ENCODE measurements around the gene SORT1. TPM values are rescaled to one million over a fixed set of nuclear protein-coding genes. Genes with fewer than 3 reads are reported as not detected.

The SORT1 gene
- total and polyA plus RNA-seq, 2 of the 13 experiments (the other 11 are each of a cell fraction or from before 2014, with no cell fraction given) = 32.4 to 93.0 TPM

GRCh38 chr1:109367626-109368025 lies 30.1 kb downstream of the SORT1 start:
- BruUV-seq (replicated peaks) = no TSS peak
- Histone ChIP-seq H3K4me3 (replicated peaks in 1 of 3; ENCODE audit: insufficient read depth in 1 of 3, low read depth in 2 of 3, low read length in 3 of 3) (no peak overlapping the region), H4K20me1 (ENCODE audit: insufficient read depth, low read length) (0 out of 2 replicates have a peak, but pooled peaks cover 3% of the 10 kb centered on the region), H3K79me2 (ENCODE audit: insufficient read depth, low read length) (peaks cover 40% of the 10 kb centered on the region), H2AFZ (ENCODE audit: low read length) (no peak overlapping the region), H3K36me3 (replicated peaks in 1 of 2; ENCODE audit: control insufficient read depth in 1 of 2, insufficient read depth in 2 of 2, low read length in 2 of 2) (peaks cover 14 to 49% of the 10 kb centered on the region in 2 experiments), H3K27me3 (ENCODE audit: control insufficient read depth in 1 of 2, insufficient read depth in 2 of 2, low read length in 2 of 2) (no peaks in the 10 kb centered on the region), H3K9me3 (ENCODE audit: low read length) (no peaks in the 10 kb centered on the region), H3K4me2 (ENCODE audit: low read depth, low read length) (no peak overlapping the region), H3K4me1 (ENCODE audit: insufficient read depth, low read length) (peaks cover 48% of the 10 kb centered on the region), H3K27ac (ENCODE audit: extremely low read length, insufficient read depth, low read length) (no peak overlapping the region), H3K9ac (ENCODE audit: insufficient read depth, low read depth, low read length) (no peak overlapping the region)
- TF ChIP-seq CHD4 (IDR thresholded peaks at IDR 0.05; ENCODE audit: borderline replicate concordance, low read length) (no peak), ZNF768 (CRISPR knock-in tag; IDR thresholded peaks at IDR 0.05) (no peak), ZNF317 (CRISPR knock-in tag; IDR thresholded peaks at IDR 0.05) (no peak), ZNF703 (CRISPR knock-in tag; IDR thresholded peaks at IDR 0.05; ENCODE audit: borderline replicate concordance) (no peak)
- 97% methylated on average over 3 of the region's 3 CpGs for WGBS (ENCODE audit: low lambda C conversion rate)
- in situ Hi-C loops (cut with HindIII; ENCODE audit: extremely low pct_ligation_motif_present, low pct_unique_long_range_greater_than_20kb) = no loop called here
- ChIA-PET POLR2A (no interaction called here), CTCF (ENCODE audit: low intra/inter-chr PET ratio, low total read pairs) (no interaction called here)
- intact Hi-C loops (cut with micrococcal nuclease; ENCODE audit: unreplicated experiment) = no loop called here
- ATAC-seq (no peak), DNase-seq (ENCODE audit: low spot score) (no peak), FAIRE-seq (no peak)

- BruUV-seq (replicated peaks) = no TSS peak
- Histone ChIP-seq H3K4me1 (ENCODE audit: insufficient read depth, low read length) (peaks cover 39% of the 10 kb centered on the region), H3K27ac (ENCODE audit: extremely low read length, insufficient read depth, low read length) (no peak overlapping the region), H3K4me3 (replicated peaks in 1 of 3; ENCODE audit: insufficient read depth in 1 of 3, low read depth in 2 of 3, low read length in 3 of 3) (no peak overlapping the region), H3K27me3 (ENCODE audit: control insufficient read depth in 1 of 2, insufficient read depth in 2 of 2, low read length in 2 of 2) (no peaks in the 10 kb centered on the region), H3K79me2 (ENCODE audit: insufficient read depth, low read length) (peaks cover 23% of the 10 kb centered on the region), H2AFZ (ENCODE audit: low read length) (no peak overlapping the region), H4K20me1 (ENCODE audit: insufficient read depth, low read length) (0 out of 2 replicates have a peak, but pooled peaks cover 2% of the 10 kb centered on the region), H3K9ac (ENCODE audit: insufficient read depth, low read depth, low read length) (no peak overlapping the region), H3K4me2 (ENCODE audit: low read depth, low read length) (no peak overlapping the region), H3K36me3 (replicated peaks in 1 of 2; ENCODE audit: control insufficient read depth in 1 of 2, insufficient read depth in 2 of 2, low read length in 2 of 2) (peaks cover 14 to 49% of the 10 kb centered on the region in 2 experiments), H3K9me3 (ENCODE audit: low read length) (no peaks in the 10 kb centered on the region)
- FAIRE-seq = peak; percentile 32
- peak; percentile 77 for DNase-seq (ENCODE audit: low spot score)
- 54% methylated on average over 2 of the region's 2 CpGs for WGBS (ENCODE audit: low lambda C conversion rate)
- ChIA-PET CTCF (ENCODE audit: low intra/inter-chr PET ratio, low total read pairs) (no interaction called here), POLR2A (no interaction called here)
- intact Hi-C loops (cut with micrococcal nuclease; ENCODE audit: unreplicated experiment) = no loop called here
- ATAC-seq = peak; percentile 89
- in situ Hi-C loops (cut with HindIII; ENCODE audit: extremely low pct_ligation_motif_present, low pct_unique_long_range_greater_than_20kb) = no loop called here
- TF ChIP-seq HMG20B (CRISPR knock-in tag; conservative IDR thresholded peaks at IDR 0.05) (no peak), ZBTB25 (CRISPR knock-in tag; IDR thresholded peaks at IDR 0.05) (no peak), PTBP1 (IDR thresholded peaks at IDR 0.05; ENCODE audit: low read depth, low read length, poor library complexity, severe bottlenecking) (no peak), CHCHD3 (CRISPR knock-in tag; IDR thresholded peaks at IDR 0.05) (no peak), ZNF652 (CRISPR knock-in tag; IDR thresholded peaks at IDR 0.05; ENCODE audit: borderline replicate concordance, low read depth) (peak; percentile 22; the same call in 1 of the 2 replicates), ATRX (CRISPR knock-in tag; IDR thresholded peaks at IDR 0.05; ENCODE audit: borderline replicate concordance) (no peak), SOX6 (IDR thresholded peaks at IDR 0.05) (no peak), SOX6 (CRISPR knock-in tag; IDR thresholded peaks at IDR 0.05) (0 out of 2 replicates have a peak, but pooled peaks have one; percentile 20), RXRA (CRISPR knock-in tag; IDR thresholded peaks at IDR 0.05) (no peak; the same call in 1 of the 2 replicates), RXRB (CRISPR knock-in tag; IDR thresholded peaks at IDR 0.05; ENCODE audit: borderline replicate concordance) (peak; percentile 62; the same call in 1 of the 2 replicates), GFI1 (CRISPR knock-in tag; IDR thresholded peaks at IDR 0.05; ENCODE audit: borderline replicate concordance) (no peak), ZBTB8A (CRISPR knock-in tag; IDR thresholded peaks at IDR 0.05; ENCODE audit: borderline replicate concordance, low read depth) (no peak), RFX3 (CRISPR knock-in tag; IDR thresholded peaks at IDR 0.05) (no peak), SP4 (CRISPR knock-in tag; IDR thresholded peaks at IDR 0.05) (no peak), CENPBD1 (CRISPR knock-in tag; IDR thresholded peaks at IDR 0.05; ENCODE audit: borderline replicate concordance, low read depth) (no peak)
Observed at GRCh38 chr1:109365642-109366204, 32.0 kb downstream of the SORT1 start.
